Hepatocyte (in vitro differentiated cells): Measurements from ENCODE around the gene TMSB4X. TPM values are rescaled to one million over a fixed set of nuclear protein-coding genes. Genes with fewer than 3 reads are reported as not detected.

Experiments used
- DNase-seq: peaks from one replicate; pipeline ENCODE4 v3.0.0-alpha.2; 2016; ENCODE audit warnings: low spot score
- H2AFZ ChIP-seq: fragments of 200-600 bp; sonication (generic); 2 replicates; pipeline ENCODE4 v1.6.0; 2016; ENCODE audit warnings: antibody characterized with exemption, mild to moderate bottlenecking
- H3K27ac ChIP-seq: fragments of 200-600 bp; sonication (generic); 2 replicates; pipeline ENCODE4 v1.5.1; 2016; ENCODE audit warnings: mild to moderate bottlenecking
- H3K27me3 ChIP-seq: fragments of 200-600 bp; sonication (generic); 2 replicates; pipeline ENCODE4 v1.6.1; 2016
- H3K36me3 ChIP-seq: fragments of 200-600 bp; sonication (generic); replicated peaks from 2 replicates; pipeline ENCODE4 v1.5.1; 2016; ENCODE audit warnings: low read depth; ENCODE audit not compliant: insufficient read depth
- H3K4me1 ChIP-seq: fragments of 200-600 bp; sonication (generic); 2 replicates; pipeline ENCODE4 v1.5.1; 2016; ENCODE audit warnings: mild to moderate bottlenecking, moderate library complexity; ENCODE audit not compliant: insufficient read depth
- H3K4me2 ChIP-seq: fragments of 200-600 bp; sonication (generic); 2 replicates; pipeline ENCODE4 v1.6.0; 2016
- H3K4me3 ChIP-seq: fragments of 200-600 bp; sonication (generic); 2 replicates; pipeline ENCODE4 v1.5.1; 2016; ENCODE audit warnings: mild to moderate bottlenecking
- H3K79me2 ChIP-seq: fragments of 200-600 bp; sonication (generic); 2 replicates; pipeline ENCODE4 v1.6.0; 2017; ENCODE audit warnings: mild to moderate bottlenecking
- H3K9me2 ChIP-seq: fragments of 200-600 bp; sonication (generic); replicated peaks from 2 replicates; pipeline ENCODE4 v1.6.0; 2017; ENCODE audit warnings: mild to moderate bottlenecking; ENCODE audit not compliant: insufficient read depth
- H3K9me3 ChIP-seq: fragments of 200-600 bp; sonication (generic); 2 replicates; pipeline ENCODE4 v1.5.1; 2016; ENCODE audit warnings: low read depth, mild to moderate bottlenecking
- H4K20me1 ChIP-seq: fragments of 200-600 bp; sonication (generic); 2 replicates; pipeline ENCODE4 v1.6.0; 2016; ENCODE audit warnings: mild to moderate bottlenecking; ENCODE audit not compliant: insufficient read depth, poor library complexity, severe bottlenecking
- EZH2 ChIP-seq: fragments of 200-600 bp; sonication (generic); IDR thresholded peaks from 2 replicates; pipeline ENCODE4 v1.6.1; 2016; ENCODE audit warnings: antibody characterized with exemption, mild to moderate bottlenecking, borderline replicate concordance
- EZH2phosphoT487 ChIP-seq: fragments of 200-600 bp; sonication (generic); IDR thresholded peaks from one replicate; pipeline ENCODE4 v1.6.1; 2018; ENCODE audit warnings: antibody characterized with exemption, mild to moderate bottlenecking, low read depth, moderate library complexity; ENCODE audit not compliant: unreplicated experiment, severe bottlenecking
- WGBS: methylation state at CpG from one replicate; pipeline ENCODE4 v1.1.6; 2016; ENCODE audit warnings: low lambda C conversion rate; ENCODE audit errors: missing lambda C conversion rate; 5-methylcytosine and 5-hydroxymethylcytosine counted together
- polyA plus RNA-seq: library from polyadenylated mRNA; unstranded; fragments of >200 nt; fragmentation: Nextera tagmentation; extraction: Ambion mirVana; gene quantifications from 2 replicates; pipeline ENCODE4 v1.2.1, GENCODE V29; 2016
- total RNA-seq: library from RNA; depleted of rRNA; stranded (reverse); fragments of >200 nt; gene quantifications from 2 replicates; pipeline ENCODE4 v1.2.3, GENCODE V29; 2014
- TF ChIP-seq, protein P1 (sequence below): fragments of 200-600 bp; sonication (generic); IDR thresholded peaks from 2 replicates; pipeline ENCODE4 v1.5.1; 2016; ENCODE audit warnings: antibody characterized with exemption, mild to moderate bottlenecking; ENCODE audit not compliant: poor library complexity

The TMSB4X gene
- total and polyA plus RNA-seq, 2 experiments from 2014 or later: 6,141 to 9,038 TPM

DNA sequence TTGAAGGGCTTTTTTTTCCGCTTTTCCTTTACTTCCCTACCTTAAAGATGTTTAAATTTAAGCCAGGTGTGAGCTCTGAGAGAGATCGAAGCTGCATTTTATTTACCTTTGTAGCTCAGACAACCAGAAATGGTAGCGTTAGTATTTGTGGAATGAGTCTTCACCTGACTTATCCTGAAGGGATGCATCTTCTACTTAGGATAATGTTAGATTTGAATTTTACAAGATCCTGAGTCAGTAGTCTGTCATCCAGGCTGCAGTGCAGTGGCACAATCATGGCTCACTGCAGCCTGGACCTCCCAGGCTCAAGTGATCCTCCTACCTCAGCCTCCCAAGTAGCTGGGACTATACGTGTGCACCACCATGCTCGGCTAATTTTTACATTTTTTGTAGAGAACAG is 26.2 kb downstream of the TMSB4X start:
- Histone ChIP-seq H3K4me2 (no peak overlapping the region), H3K79me2 (no peaks in the 10 kb centered on the region), H3K9me3 (no peaks in the 10 kb centered on the region), H3K4me1 (peaks cover 54% of the 10 kb centered on the region), H3K27me3 (no peaks in the 10 kb centered on the region), H3K4me3 (no peak overlapping the region), H3K27ac (peak overlapping the region; percentile 65), H3K36me3 (no peaks in the 10 kb centered on the region), H3K9me2 (no peaks in the 10 kb centered on the region), H2AFZ (peak overlapping the region; percentile 3), H4K20me1 (no peaks in the 10 kb centered on the region)
- DNase-seq: no peak
- TF ChIP-seq EZH2: no peak
- TF ChIP-seq, protein P1, sequence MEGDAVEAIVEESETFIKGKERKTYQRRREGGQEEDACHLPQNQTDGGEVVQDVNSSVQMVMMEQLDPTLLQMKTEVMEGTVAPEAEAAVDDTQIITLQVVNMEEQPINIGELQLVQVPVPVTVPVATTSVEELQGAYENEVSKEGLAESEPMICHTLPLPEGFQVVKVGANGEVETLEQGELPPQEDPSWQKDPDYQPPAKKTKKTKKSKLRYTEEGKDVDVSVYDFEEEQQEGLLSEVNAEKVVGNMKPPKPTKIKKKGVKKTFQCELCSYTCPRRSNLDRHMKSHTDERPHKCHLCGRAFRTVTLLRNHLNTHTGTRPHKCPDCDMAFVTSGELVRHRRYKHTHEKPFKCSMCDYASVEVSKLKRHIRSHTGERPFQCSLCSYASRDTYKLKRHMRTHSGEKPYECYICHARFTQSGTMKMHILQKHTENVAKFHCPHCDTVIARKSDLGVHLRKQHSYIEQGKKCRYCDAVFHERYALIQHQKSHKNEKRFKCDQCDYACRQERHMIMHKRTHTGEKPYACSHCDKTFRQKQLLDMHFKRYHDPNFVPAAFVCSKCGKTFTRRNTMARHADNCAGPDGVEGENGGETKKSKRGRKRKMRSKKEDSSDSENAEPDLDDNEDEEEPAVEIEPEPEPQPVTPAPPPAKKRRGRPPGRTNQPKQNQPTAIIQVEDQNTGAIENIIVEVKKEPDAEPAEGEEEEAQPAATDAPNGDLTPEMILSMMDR: no peak
- TF ChIP-seq EZH2phosphoT487: no peak
- WGBS: 84% methylated on average over 5 of the region's 5 CpGs

DNA sequence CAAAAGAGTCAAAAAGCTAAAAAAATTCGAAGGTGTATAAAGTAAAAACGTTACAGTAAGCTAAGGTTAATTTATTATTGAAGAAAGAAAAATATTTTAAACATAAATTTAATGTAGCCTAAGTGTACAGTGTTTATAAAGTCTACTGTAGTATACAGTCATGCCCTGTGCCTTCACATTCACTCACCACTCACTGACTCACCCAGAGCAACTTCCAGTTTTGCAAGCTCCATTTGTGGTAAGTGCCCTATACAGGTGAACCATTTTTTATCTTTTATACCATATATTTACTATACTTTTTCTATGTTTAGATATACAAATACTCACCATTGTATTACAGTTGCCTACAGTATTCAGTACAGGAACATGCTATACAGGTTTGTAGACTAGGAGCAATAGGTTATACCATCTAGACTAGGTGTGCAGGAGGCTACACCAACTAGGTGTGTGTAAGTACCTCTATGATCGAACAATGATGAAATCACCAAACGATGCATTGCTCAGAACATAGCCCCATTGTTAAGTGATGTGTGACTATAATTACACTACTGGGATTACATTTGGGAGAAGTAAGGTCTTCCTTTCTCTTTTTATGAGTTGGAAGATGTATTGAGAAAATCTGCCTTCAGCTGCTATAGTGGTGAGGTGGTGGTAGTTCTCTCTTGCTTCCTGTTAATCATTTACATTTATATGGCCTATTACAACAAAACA is 27.2 kb downstream of the TMSB4X start:
- Histone ChIP-seq H3K4me2 (peak overlapping the region; percentile 38), H3K4me1 (peaks cover 50% of the 10 kb centered on the region), H2AFZ (no peak overlapping the region), H3K79me2 (no peaks in the 10 kb centered on the region), H3K36me3 (no peaks in the 10 kb centered on the region), H3K9me2 (no peaks in the 10 kb centered on the region), H3K9me3 (no peaks in the 10 kb centered on the region), H3K27ac (peak overlapping the region; percentile 65), H3K4me3 (no peak overlapping the region), H4K20me1 (no peaks in the 10 kb centered on the region), H3K27me3 (no peaks in the 10 kb centered on the region)
- DNase-seq: no peak
- 65% methylated on average over 4 of the region's 4 CpGs for WGBS
- no peak for TF ChIP-seq EZH2phosphoT487
- TF ChIP-seq EZH2: no peak
- TF ChIP-seq, protein P1: no peak

DNA sequence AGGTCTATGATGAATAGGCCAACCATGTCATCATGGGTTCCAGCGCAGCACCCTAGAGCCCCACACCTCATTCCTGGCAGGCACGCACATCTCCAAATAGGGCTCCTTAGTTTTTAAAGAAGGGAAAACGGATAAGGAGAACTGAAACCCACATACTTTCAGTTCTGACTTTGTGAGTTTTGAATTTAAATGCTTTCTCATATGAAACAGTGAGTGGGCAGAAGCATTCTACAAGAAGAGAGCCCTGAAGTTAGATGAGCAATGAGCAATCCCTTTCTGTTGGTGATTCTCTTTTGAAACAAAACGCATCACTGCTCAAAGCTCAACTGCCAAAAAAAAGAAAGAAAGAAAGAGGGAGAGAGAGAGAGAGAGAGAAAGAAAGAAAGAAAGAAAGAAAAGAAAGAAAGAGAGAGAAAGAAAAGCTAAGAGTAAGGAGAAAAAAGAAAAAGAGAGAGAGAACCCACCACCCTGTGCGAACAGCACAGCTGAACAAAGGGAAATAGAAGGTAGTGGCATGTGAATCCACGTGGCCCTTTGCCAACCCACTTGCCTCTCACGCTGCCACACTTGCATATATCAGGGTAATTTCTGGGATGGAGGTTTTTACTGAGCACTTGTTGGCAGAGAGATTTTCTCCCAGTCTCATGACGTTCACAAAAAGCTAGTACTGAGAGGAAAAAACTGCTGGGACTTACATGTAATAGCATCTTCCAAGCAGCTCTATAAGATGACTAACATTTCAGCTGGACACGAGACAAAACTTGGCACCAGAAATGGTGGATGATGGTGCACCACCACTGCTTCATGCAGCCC is 31.0 kb downstream of the TMSB4X start:
- no peak overlapping the region for H2AFZ ChIP-seq
- H3K27me3 ChIP-seq: no peaks in the 10 kb centered on the region
- no peaks in the 10 kb centered on the region for H3K36me3 ChIP-seq
- H3K4me1 ChIP-seq: peaks cover 36% of the 10 kb centered on the region
- no peak overlapping the region for H3K4me2 ChIP-seq
- no peaks in the 10 kb centered on the region for H3K9me3 ChIP-seq
- H3K79me2 ChIP-seq: no peaks in the 10 kb centered on the region
- DNase-seq: no peak
- WGBS: 82% methylated on average over 9 of the region's 9 CpGs
- H3K9me2 ChIP-seq: no peaks in the 10 kb centered on the region
- TF ChIP-seq EZH2 (no peak), EZH2phosphoT487 (no peak)
- TF ChIP-seq, protein P1: no peak
- H3K4me3 ChIP-seq: no peak overlapping the region
- H4K20me1 ChIP-seq: no peaks in the 10 kb centered on the region
- no peak overlapping the region for H3K27ac ChIP-seq
